GM23338 (cell line): ENCODE data around the gene ZNF385B. TPM values are rescaled to one million over a fixed set of nuclear protein-coding genes. Genes with fewer than 3 reads are reported as not detected.

ENCODE experiments used
- ATAC-seq: fragments of 200-7000 bp; cut with Tn5 transposase; 3 replicates; pipeline ENCODE4 v1.9.1; 2020
- DNase-seq: peaks from one replicate; pipeline ENCODE4 v3.0.0-alpha.2; 2015; ENCODE audit warnings: low spot score
- H2AFZ ChIP-seq: fragments of 200-600 bp; sonication (generic); 2 replicates; pipeline ENCODE4 v1.8.0; 2016; ENCODE audit warnings: antibody characterized with exemption, mild to moderate bottlenecking, moderate library complexity
- H3F3A ChIP-seq: fragments of 200-600 bp; sonication (generic); replicated peaks from 2 replicates; pipeline ENCODE4 v1.8.0; 2017; ENCODE audit warnings: antibody characterized with exemption, mixed run types, low read depth
- H3K27ac ChIP-seq: fragments of 200-600 bp; sonication (generic); 2 replicates; pipeline ENCODE4 v1.6.1; 2016; ENCODE audit warnings: low read depth
- H3K27me3 ChIP-seq: fragments of 200-600 bp; sonication (generic); 2 replicates; pipeline ENCODE4 v1.8.0; 2016; ENCODE audit warnings: mild to moderate bottlenecking, mixed run types, moderate library complexity; ENCODE audit not compliant: insufficient read depth
- H3K36me3 ChIP-seq: fragments of 200-600 bp; sonication (generic); 2 replicates; pipeline ENCODE4 v1.8.0; 2016; ENCODE audit warnings: mild to moderate bottlenecking; ENCODE audit not compliant: insufficient read depth
- H3K4me1 ChIP-seq: fragments of 200-600 bp; sonication (generic); 2 replicates; pipeline ENCODE4 v1.8.0; 2016; ENCODE audit warnings: mild to moderate bottlenecking, moderate library complexity; ENCODE audit not compliant: insufficient read depth
- H3K4me2 ChIP-seq: fragments of 200-600 bp; sonication (generic); 2 replicates; pipeline ENCODE4 v1.7.1; 2017; ENCODE audit warnings: mixed run types
- H3K4me3 ChIP-seq: fragments of 200-600 bp; sonication (generic); 2 replicates; pipeline ENCODE4 v1.6.1; 2016; ENCODE audit warnings: mixed run types
- H3K79me2 ChIP-seq: fragments of 200-600 bp; sonication (generic); replicated peaks from 2 replicates; pipeline ENCODE4 v1.8.0; 2017; ENCODE audit warnings: mild to moderate bottlenecking; ENCODE audit not compliant: insufficient read depth
- H3K9me2 ChIP-seq: fragments of 200-600 bp; sonication (generic); 2 replicates; pipeline ENCODE4 v1.8.0; 2017; ENCODE audit not compliant: insufficient read depth
- H4K20me1 ChIP-seq: fragments of 200-600 bp; sonication (generic); replicated peaks from 2 replicates; pipeline ENCODE4 v1.8.0; 2017; ENCODE audit warnings: mild to moderate bottlenecking; ENCODE audit not compliant: insufficient read depth
- H3K27ac Mint-ChIP-seq: 2 replicates; pipeline ENCODE4 v1.8.0; 2020; ENCODE audit warnings: inconsistent platforms, mild to moderate bottlenecking, moderate library complexity, mixed read lengths
- H3K27me3 Mint-ChIP-seq: 3 replicates; pipeline ENCODE4 v1.8.0; 2022; ENCODE audit warnings: low read depth, mild to moderate bottlenecking, moderate library complexity, mixed read lengths, inconsistent platforms; ENCODE audit not compliant: insufficient read depth, poor library complexity
- H3K36me3 Mint-ChIP-seq: 3 replicates; pipeline ENCODE4 v1.8.0; 2021; ENCODE audit warnings: low read depth, mild to moderate bottlenecking, inconsistent platforms, moderate library complexity, mixed read lengths
- H3K4me1 Mint-ChIP-seq: 3 replicates; pipeline ENCODE4 v1.8.0; 2020; ENCODE audit warnings: mild to moderate bottlenecking, inconsistent platforms, mixed read lengths
- H3K4me3 Mint-ChIP-seq: 3 replicates; pipeline ENCODE4 v1.8.0; 2021; ENCODE audit warnings: moderate library complexity, mild to moderate bottlenecking, inconsistent platforms, mixed read lengths
- H3K9me3 Mint-ChIP-seq: 3 replicates; pipeline ENCODE4 v1.8.0; 2020; ENCODE audit warnings: moderate library complexity, mild to moderate bottlenecking, inconsistent platforms, mixed read lengths
- CREB1 ChIP-seq: fragments of 250-450 bp; sonication (Bioruptor Pico); IDR thresholded peaks from 2 replicates; pipeline ENCODE4 v1.5.0; 2020; ENCODE audit warnings: low read depth, mild to moderate bottlenecking, moderate library complexity
- CTCF ChIP-seq, 2 experiments: fragments of 200-600 bp in 1 of 2; sonication (generic) in 1 of 2; conservative IDR thresholded peaks; 2 replicates each; pipeline versions ENCODE4 v1.5.1 to v1.6.1; 2016 to 2017; ENCODE audit warnings: antibody characterized with exemption in 2 of 2, low read depth in 2 of 2, mild to moderate bottlenecking in 2 of 2, moderate library complexity in 1 of 2
- ETS1 ChIP-seq: IDR thresholded peaks from 2 replicates; pipeline ENCODE4 v1.6.1; 2016; ENCODE audit warnings: antibody characterized with exemption
- EZH2 ChIP-seq: fragments of 200-600 bp; sonication (generic); IDR thresholded peaks from one replicate; pipeline ENCODE4 v1.8.0; 2017; ENCODE audit warnings: antibody characterized with exemption, mild to moderate bottlenecking, low read depth; ENCODE audit not compliant: unreplicated experiment
- EZH2phosphoT487 ChIP-seq: fragments of 200-600 bp; sonication (generic); IDR thresholded peaks from one replicate; pipeline ENCODE4 v1.8.1; 2018; ENCODE audit warnings: antibody characterized with exemption; ENCODE audit not compliant: unreplicated experiment
- JUNB ChIP-seq: IDR thresholded peaks from one replicate; pipeline ENCODE4 v1.6.1; 2016; ENCODE audit warnings: antibody characterized with exemption; ENCODE audit not compliant: unreplicated experiment
- NANOG ChIP-seq: IDR thresholded peaks from 2 replicates; pipeline ENCODE4 v1.6.1; 2016; ENCODE audit warnings: antibody characterized with exemption, borderline replicate concordance
- POLR2AphosphoS5 ChIP-seq: IDR thresholded peaks from 2 replicates; pipeline ENCODE4 v1.6.1; 2016; ENCODE audit warnings: antibody characterized with exemption, low read depth
- REST ChIP-seq: IDR thresholded peaks from one replicate; pipeline ENCODE4 v1.6.1; 2018; ENCODE audit warnings: antibody characterized with exemption; ENCODE audit not compliant: unreplicated experiment
- STAT1 ChIP-seq: IDR thresholded peaks from one replicate; pipeline ENCODE4 v1.6.1; 2016; ENCODE audit warnings: antibody characterized with exemption; ENCODE audit not compliant: unreplicated experiment
- ZNF114 ChIP-seq: fragments of 250-450 bp; sonication (Bioruptor Pico); IDR thresholded peaks from 2 replicates; pipeline ENCODE4 v1.5.0; 2020; ENCODE audit warnings: mild to moderate bottlenecking, moderate library complexity
- ZNF331 ChIP-seq: fragments of 250-450 bp; sonication (Bioruptor Pico); IDR thresholded peaks from 2 replicates; pipeline ENCODE4 v1.5.0; 2020; ENCODE audit warnings: low read depth, mild to moderate bottlenecking, moderate library complexity
- ZNF462 ChIP-seq: fragments of 250-450 bp; sonication (Bioruptor Pico); IDR thresholded peaks from 2 replicates; pipeline ENCODE4 v1.5.0; 2020; ENCODE audit warnings: mild to moderate bottlenecking, moderate library complexity
- polyA plus RNA-seq: library from polyadenylated mRNA; unstranded; fragments of >200 nt; fragmentation: Nextera tagmentation; extraction: Ambion mirVana; gene quantifications from 2 replicates; pipeline ENCODE4 v1.2.1, GENCODE V29; 2016
- total RNA-seq: library from RNA; depleted of rRNA; stranded (reverse); fragments of >200 nt; shearing (Covaris generic); gene quantifications from 2 replicates; pipeline ENCODE4 v1.2.3, GENCODE V29; 2014

ZNF385B gene
- total and polyA plus RNA-seq, 2 experiments from 2014 or later = 1.5 to 4.6 TPM

GRCh38 chr2:179555691-179556283, 305.6 kb downstream of the ZNF385B start:
- Histone ChIP-seq H3F3A (no peaks in the 10 kb centered on the region), H3K4me3 (no peak overlapping the region), H3K4me2 (no peak overlapping the region), H4K20me1 (no peaks in the 10 kb centered on the region), H3K4me1 (peaks cover 29% of the 10 kb centered on the region), H3K79me2 (no peaks in the 10 kb centered on the region), H3K27me3 (no peaks in the 10 kb centered on the region), H3K27ac (no peak overlapping the region), H2AFZ (no peak overlapping the region), H3K9me2 (no peaks in the 10 kb centered on the region), H3K36me3 (no peaks in the 10 kb centered on the region)
- H3K4me1 Mint-ChIP-seq = peaks cover 14% of the 10 kb centered on the region
- ATAC-seq (no peak), DNase-seq (no peak)
- no peaks in the 10 kb centered on the region for H3K36me3 Mint-ChIP-seq
- H3K27me3 Mint-ChIP-seq = no peaks in the 10 kb centered on the region
- TF ChIP-seq ZNF331 (CRISPR knock-in tag) (no peak), CREB1 (no peak), EZH2 (no peak), JUNB (no peak), STAT1 (no peak), EZH2phosphoT487 (no peak), CTCF (conservative IDR thresholded peaks at IDR 0.05; ENCODE audit: low read depth in 2 of 2) (no peak), ETS1 (no peak), REST (no peak), ZNF114 (no peak), ZNF462 (no peak), POLR2AphosphoS5 (no peak), NANOG (no peak)
- no peak overlapping the region for H3K4me3 Mint-ChIP-seq
- H3K9me3 Mint-ChIP-seq = no peaks in the 10 kb centered on the region
- H3K27ac Mint-ChIP-seq = no peak overlapping the region
